ENCODE data around the gene DDX50. TPM values are rescaled to one million over a fixed set of nuclear protein-coding genes. Genes with fewer than 3 reads are reported as not detected.
A peak's percentile ranks its signal among the peaks of the same experiment; 100 is the strongest.
"Not testable (repeated sequence)": the region's sequence is repeated elsewhere in the genome, so short reads cannot be mapped to it uniquely, and the experiment has no call there.

The DDX50 gene
- total RNA-seq, 1 experiment from 2014 or later, result 46.9 TPM

GRCh38 chr10:68932860-68933259 lies 31.7 kb downstream of the DDX50 start:
- H3K4me1 ChIP-seq (ENCODE audit: control insufficient read depth, insufficient read depth, low read length); H3K9me3 ChIP-seq (ENCODE audit: control insufficient read depth, insufficient read depth, low read depth, low read length); intact Hi-C loops (cut with micrococcal nuclease; ENCODE audit: unreplicated experiment); DNase-seq (ENCODE audit: low read depth, low spot score); H3K27me3 ChIP-seq (ENCODE audit: control insufficient read depth, insufficient read depth, low read length); H3K27ac ChIP-seq (ENCODE audit: low read length); H3K4me3 ChIP-seq (ENCODE audit: low read depth in 2 of 2, low read length in 2 of 2); in situ Hi-C loops (cut with HindIII; ENCODE audit: low pct_unique_long_range_greater_than_20kb, low sequenced_read_pairs); ATAC-seq; POLR2A ChIA-PET; BruUV-seq (replicated peaks): not testable (repeated sequence)
- peaks cover 24% of the 10 kb centered on the region for H3K36me3 ChIP-seq (ENCODE audit: control insufficient read depth, insufficient read depth, low read length)
- CTCF ChIA-PET, result interaction anchor here (0.6 kb wide), 1 partner anchor 453 kb away, joined by 5 read pairs; no protein-coding TSS in a partner anchor

GRCh38 chr10:68934994-68935393 lies 33.9 kb downstream of the DDX50 start:
- no peaks in the 10 kb centered on the region for H3K4me1 ChIP-seq (ENCODE audit: control insufficient read depth, insufficient read depth, low read length)
- H3K27me3 ChIP-seq (ENCODE audit: control insufficient read depth, insufficient read depth, low read length), result no peaks in the 10 kb centered on the region
- no TSS peak for BruUV-seq (replicated peaks)
- H3K9me3 ChIP-seq (ENCODE audit: control insufficient read depth, insufficient read depth, low read depth, low read length), result no peaks in the 10 kb centered on the region
- DNase-seq (ENCODE audit: low read depth, low spot score) (no peak), ATAC-seq (no peak)
- CTCF ChIA-PET, result no interaction called here
- TF ChIP-seq SIN3A (IDR thresholded peaks at IDR 0.05; ENCODE audit: borderline replicate concordance, insufficient read depth, low read depth, low read length), result no peak
- TF ChIP-seq CTCF (IDR thresholded peaks at IDR 0.05), result no peak
- TF ChIP-seq POLR2AphosphoS5 (IDR thresholded peaks at IDR 0.05; ENCODE audit: low read depth, low read length), result no peak
- TF ChIP-seq TCF7L2 (IDR thresholded peaks at IDR 0.05; ENCODE audit: low read depth, low read length), result no peak
- TF ChIP-seq REST (IDR thresholded peaks at IDR 0.05; ENCODE audit: insufficient read depth in 1 of 2, low read depth in 2 of 2, low read length in 1 of 2), result no peak
- in situ Hi-C loops (cut with HindIII; ENCODE audit: low pct_unique_long_range_greater_than_20kb, low sequenced_read_pairs), result no loop called here
- intact Hi-C loops (cut with micrococcal nuclease; ENCODE audit: unreplicated experiment), result no loop called here
- H3K36me3 ChIP-seq (ENCODE audit: control insufficient read depth, insufficient read depth, low read length), result peaks cover 28% of the 10 kb centered on the region
- H3K4me3 ChIP-seq (ENCODE audit: low read depth in 2 of 2, low read length in 2 of 2), result no peak overlapping the region
- POLR2A ChIA-PET, result no interaction called here
- no peak overlapping the region for H3K27ac ChIP-seq (ENCODE audit: low read length)

GRCh38 chr10:68938117-68938516 lies 37.0 kb downstream of the DDX50 start:
- DNase-seq (ENCODE audit: low read depth, low spot score), result no peak
- no peaks in the 10 kb centered on the region for H3K9me3 ChIP-seq (ENCODE audit: control insufficient read depth, insufficient read depth, low read depth, low read length)
- TF ChIP-seq REST (IDR thresholded peaks at IDR 0.05; ENCODE audit: insufficient read depth in 1 of 2, low read depth in 2 of 2, low read length in 1 of 2) (no peak), SIN3A (IDR thresholded peaks at IDR 0.05; ENCODE audit: borderline replicate concordance, insufficient read depth, low read depth, low read length) (no peak), TCF7L2 (IDR thresholded peaks at IDR 0.05; ENCODE audit: low read depth, low read length) (no peak), POLR2AphosphoS5 (IDR thresholded peaks at IDR 0.05; ENCODE audit: low read depth, low read length) (no peak), CTCF (IDR thresholded peaks at IDR 0.05) (no peak)
- BruUV-seq (replicated peaks), result TSS peak; percentile 40
- H3K4me1 ChIP-seq (ENCODE audit: control insufficient read depth, insufficient read depth, low read length), result no peaks in the 10 kb centered on the region
- peaks cover 25% of the 10 kb centered on the region for H3K36me3 ChIP-seq (ENCODE audit: control insufficient read depth, insufficient read depth, low read length)
- in situ Hi-C loops (cut with HindIII; ENCODE audit: low pct_unique_long_range_greater_than_20kb, low sequenced_read_pairs), result no loop called here
- ChIA-PET POLR2A (no interaction called here), CTCF (no interaction called here)
- intact Hi-C loops (cut with micrococcal nuclease; ENCODE audit: unreplicated experiment), result no loop called here
- no peaks in the 10 kb centered on the region for H3K27me3 ChIP-seq (ENCODE audit: control insufficient read depth, insufficient read depth, low read length)
- peak; percentile 42; the same call in 1 of the 2 replicates for ATAC-seq
- no peak overlapping the region for H3K27ac ChIP-seq (ENCODE audit: low read length)
- no peak overlapping the region for H3K4me3 ChIP-seq (ENCODE audit: low read depth in 2 of 2, low read length in 2 of 2)
